GM21825 (cell line): ENCODE measurements around the gene DRD4.
"Not testable (repeated sequence)": the region's sequence is repeated elsewhere in the genome, so short reads cannot be mapped to it uniquely, and the experiment has no call there.

ENCODE experiments used
- ATAC-seq: cut with Tn5 transposase; IDR thresholded peaks from one replicate; pipeline ENCODE4 v1.9.1; 2021; ENCODE audit warnings: mild to moderate bottlenecking, moderate library complexity; ENCODE audit not compliant: unreplicated experiment

The DRD4 gene

DNA sequence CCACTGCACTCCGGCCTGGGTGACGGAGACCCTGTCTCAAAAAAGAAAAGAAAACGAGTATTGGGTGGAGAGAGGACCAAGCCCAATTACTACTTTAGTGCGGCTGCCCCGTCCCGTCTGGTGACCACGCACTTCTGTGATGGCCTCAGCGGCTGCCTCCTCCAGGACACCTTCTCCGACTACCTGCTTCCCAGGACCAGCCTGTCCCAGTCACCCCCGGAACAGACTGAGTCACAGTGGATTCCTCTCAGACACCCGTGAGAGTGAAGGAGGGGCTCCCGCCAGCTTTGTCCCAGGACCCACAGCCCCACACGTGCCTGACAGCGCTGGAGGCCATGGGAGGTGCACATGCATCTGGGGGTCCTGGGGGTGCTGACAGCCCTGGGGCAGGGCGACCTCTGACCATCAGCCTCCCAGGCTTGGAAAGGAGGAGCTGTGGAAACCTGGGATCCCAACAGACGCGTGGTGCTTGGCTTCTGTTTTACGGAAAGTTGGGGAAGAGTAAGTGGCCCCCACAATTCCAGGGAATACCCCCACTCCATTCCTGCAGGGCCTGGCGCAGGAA, 4.8 kb downstream of the DRD4 start:
- ATAC-seq: no peak

DNA sequence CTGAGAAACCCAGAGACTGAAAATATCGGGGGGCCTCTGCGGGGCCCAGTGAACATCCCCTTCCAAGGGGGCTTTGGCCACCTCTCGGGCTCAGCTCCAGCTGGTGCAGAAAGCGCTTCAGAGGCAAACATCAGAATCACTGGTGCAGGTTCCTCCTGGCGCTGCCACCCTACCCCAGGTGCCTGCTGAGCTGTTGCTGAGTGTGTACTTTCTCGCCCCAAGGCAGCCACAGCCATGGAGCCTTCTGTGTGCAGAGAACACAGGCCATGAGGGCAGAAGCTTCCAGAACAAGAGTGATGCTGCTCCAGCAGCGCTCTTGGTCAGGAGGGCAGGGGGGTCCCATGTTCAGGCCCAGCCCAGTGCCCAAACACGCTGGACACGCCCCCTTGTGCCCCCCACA, 6.3 kb downstream of the DRD4 start:
- no peak for ATAC-seq

DNA sequence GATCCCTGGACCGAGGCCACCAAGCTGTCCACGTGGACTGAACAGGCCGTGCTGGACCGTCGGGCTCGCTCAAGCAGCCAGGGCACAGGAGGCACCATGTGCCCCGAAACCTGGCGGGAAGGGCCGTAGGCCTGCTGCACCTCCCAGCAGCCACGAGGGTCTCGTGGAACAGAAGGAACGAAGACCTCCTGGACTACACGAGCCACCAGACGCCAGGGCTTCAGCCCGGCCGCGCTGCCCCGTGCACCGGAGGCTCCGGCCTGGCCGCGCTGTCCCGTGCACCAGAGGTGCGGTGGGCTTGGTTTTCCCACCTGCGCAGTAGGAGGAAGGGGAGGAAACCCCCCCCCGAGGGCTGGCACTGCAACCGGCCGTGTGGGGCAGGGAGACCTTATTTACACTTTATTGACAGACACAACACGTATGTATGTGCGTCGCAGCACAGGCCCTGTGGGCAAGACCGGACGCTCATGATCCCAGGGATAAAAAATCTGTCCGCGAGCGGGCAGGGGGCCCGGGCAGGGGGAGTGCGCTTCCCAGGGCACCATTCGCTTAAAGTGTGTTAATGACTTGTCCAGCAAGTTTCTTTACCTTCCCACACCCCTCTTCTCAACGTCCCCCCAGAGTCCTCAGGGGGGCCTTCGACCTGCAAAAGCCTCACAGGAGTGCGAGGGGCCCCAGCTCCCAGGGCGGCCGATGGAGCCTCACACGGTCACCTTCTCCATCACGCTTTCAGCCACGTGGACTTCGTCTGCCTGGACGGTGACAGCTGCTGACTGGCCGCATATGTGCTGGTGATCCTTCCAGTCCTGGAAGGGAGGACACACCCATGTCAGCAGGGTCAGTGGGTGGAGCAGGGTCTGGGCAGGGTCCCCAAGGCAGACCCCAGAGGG, 7.0 kb downstream of the DRD4 start:
- no peak for ATAC-seq

DNA sequence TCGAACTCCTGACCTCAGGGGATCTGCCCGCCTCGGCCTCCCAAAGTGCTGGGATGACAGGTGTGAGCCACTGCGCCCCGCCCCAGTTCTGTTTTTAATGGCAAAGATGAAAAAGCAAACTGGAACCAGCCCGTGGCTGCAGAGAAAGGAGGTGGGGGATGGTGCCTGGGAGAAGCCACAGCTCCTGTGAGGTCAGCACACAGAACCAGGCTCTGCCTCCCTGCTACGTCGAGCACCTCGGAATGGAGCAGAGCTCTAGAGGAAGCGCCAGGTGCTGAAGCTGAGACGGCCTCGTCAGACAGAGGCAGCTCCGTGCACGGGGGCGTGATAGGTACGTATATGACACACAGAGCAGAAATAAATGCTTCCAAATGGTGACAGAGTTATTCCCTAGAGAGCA, 8.5 kb downstream of the DRD4 start:
- ATAC-seq: no peak

DNA sequence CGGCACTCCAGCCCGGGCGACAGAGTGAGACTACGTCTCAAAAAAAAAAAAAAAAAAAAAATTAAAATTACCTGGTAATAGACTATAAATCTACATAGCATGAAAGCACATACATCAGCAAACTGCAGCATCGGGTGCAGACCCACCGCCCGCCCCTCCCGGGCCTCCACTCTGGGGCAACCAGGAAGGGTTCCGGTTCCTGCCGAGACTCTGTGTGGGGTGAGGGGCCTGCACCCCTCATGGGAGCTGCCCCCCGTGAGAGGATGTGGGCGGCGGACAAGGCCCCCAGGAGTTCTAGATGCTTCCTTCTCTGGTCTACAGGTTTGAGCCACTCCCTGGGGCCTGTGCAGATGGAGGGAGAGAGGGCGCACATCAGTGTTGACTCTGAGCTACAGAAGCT, 9.1 kb downstream of the DRD4 start:
- ATAC-seq: no peak

DNA sequence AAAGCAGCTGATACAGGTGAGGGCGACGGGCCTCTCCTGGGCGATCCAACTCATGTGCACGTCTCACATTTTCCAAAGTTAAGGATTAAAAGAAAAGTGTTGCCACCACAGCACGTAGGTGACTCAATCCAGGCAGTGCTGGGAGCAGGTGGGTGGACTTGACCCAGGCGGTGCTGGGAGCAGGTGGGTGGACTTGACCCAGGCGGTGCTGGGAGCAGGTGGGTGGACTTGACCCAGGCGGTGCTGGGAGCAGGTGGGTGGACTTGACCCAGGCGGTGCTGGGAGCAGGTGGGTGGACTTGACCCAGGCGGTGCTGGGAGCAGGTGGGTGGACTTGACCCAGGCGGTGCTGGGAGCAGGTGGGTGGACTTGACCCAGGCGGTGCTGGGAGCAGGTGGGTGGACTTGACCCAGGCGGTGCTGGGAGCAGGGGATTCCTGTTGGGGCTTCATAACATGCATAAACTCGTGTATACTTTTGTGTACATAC, 10.6 kb downstream of the DRD4 start:
- not testable (repeated sequence) for ATAC-seq

DNA sequence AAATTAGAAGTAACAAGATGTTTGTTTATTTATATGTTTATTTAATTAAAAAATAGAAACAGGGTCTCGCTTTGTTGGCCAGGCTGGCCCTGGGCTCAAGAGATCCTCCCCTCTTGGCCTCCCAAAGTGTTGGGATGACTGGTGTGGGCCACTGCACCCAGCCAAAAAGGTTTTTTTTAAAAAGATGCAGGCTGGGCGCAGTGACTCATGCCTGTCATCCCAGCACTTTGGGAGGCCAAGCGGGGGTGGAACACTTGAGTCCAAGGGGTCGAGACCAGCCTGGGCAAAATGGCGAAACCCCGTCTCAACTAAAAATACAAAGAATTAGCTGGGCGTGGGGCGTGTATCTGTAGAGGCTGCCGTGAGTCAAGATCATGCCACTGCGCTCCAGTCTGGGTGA, 13.4 kb downstream of the DRD4 start:
- no peak for ATAC-seq

DNA sequence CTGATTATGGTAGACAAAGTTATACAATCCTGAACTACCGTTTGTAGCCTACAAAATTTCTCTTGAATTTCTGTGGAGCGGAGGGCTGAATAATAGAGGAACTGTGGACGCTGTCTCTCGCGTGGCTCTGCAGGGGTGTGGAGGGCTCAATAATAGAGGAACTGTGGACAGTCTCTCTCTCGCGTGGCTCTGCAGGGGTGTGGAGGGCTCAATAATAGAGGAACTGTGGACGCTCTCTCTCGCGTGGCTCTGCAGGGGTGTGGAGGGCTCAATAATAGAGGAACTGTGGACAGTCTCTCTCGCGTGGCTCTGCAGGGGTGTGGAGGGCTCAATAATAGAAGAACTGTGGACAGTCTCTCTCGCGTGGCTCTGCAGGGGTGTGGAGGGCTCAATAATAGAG, 16.1 kb downstream of the DRD4 start:
- ATAC-seq: not testable (repeated sequence)

DNA sequence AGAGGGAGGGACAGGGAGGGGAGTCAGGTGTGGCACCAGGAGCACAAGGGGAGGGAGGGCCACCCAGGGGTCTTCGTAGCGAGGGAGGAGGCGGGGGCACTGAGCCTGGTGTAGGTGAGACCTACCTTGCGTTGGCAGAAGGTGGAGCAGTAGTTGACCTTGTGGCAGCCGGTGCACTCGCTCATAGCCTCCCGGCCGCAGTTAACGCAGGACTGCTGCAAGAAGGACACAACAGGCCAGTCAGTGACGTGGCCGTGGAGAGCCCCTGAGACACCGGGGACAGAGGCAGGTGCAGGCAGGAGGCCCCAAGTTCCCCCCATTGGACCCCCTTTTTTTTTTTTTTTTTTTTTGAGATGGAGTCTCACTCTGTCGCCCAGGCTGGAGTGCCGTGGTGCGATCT, 16.8 kb downstream of the DRD4 start:
- ATAC-seq: no peak

DNA sequence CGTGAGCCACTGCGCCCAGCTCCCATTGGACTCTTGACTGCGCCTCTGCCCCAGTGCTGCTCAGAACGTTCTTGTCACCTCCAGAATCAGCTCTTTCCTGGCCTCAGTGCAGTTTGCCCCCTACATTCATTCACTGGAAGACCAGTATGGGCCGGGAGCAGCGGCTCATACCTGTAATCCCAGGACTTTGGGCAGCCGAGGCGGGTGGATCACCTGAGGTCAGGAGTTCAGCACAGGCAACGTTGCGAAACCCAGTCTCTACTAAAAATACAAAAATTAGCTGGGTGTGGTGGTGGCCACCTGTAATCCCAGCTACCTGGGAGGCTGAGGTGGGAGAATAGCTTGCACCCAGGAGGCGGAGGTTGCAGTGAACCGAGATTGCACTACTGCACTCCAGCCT, 17.4 kb downstream of the DRD4 start:
- ATAC-seq: not testable (repeated sequence)

DNA sequence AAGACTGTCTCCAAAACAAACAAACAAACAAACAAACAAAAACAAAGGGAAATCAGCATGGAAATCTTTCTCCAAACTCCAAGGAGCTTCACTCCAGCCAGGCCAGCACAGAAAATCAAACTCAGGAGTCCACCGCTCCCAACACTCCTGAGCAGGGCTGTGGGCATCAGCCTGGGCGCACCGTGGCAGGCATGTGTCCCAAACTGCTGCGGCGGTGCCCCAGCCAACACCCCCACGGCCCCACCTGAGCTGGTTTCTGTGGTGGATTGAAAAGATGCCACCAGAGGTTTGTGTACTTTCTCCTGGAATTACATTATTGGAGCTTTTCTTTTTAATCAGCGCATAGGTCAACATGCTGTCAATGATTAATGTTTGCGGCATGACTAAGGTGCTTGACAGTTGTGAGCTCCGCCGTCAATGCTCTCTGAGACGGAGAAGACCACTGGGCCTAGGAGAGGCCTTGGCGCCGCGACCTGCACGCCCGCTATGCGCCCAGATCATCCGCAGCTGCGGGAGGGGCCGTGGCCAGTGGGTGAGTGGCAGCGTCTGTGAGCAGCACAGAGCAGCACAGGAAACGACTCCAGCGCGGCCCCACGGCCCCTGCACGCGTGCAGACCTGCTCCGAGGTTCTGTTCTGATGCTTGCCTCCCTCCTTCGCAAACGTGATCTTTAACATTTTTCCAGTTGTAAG, 18.1 kb downstream of the DRD4 start:
- ATAC-seq: no peak

DNA sequence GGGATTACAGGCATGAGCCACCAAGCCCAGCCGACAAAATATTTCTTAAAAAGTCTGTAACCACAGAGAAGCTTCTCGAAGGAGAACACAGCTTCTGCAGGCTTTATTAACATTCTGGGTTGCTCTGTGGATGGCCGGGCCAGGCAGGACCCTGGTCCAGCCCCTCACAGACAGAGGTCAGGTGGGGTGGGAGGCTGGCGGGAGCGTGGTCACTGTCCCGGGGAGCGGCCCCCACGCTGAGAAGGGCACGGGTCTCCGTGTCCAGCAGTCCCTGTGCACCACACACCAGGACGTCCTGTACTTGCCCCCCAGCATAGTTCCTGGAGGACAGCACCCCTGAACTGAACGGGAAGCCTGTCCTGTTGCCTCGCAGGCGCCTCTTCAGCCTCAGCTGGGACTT, 19.4 kb downstream of the DRD4 start:
- no peak for ATAC-seq

DNA sequence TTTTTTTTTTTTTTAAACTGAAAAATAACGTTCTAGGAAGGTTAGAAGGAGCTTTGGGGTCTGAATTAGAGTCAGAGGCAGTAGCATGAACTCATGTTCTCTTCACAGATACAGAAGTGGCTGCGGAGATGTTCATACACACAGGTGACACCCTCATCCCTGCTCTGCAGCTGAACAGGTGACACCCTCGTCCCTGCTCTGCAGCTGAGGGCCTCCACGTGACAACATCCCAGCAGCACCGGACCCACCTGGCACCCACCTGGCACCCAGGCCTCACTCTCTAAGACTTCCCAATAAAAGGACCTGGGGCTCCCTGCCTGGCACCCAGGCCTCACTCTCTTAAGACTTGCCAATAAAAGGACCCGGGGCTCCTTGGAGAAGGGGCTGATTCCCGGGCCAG, 19.8 kb downstream of the DRD4 start:
- no peak for ATAC-seq

DNA sequence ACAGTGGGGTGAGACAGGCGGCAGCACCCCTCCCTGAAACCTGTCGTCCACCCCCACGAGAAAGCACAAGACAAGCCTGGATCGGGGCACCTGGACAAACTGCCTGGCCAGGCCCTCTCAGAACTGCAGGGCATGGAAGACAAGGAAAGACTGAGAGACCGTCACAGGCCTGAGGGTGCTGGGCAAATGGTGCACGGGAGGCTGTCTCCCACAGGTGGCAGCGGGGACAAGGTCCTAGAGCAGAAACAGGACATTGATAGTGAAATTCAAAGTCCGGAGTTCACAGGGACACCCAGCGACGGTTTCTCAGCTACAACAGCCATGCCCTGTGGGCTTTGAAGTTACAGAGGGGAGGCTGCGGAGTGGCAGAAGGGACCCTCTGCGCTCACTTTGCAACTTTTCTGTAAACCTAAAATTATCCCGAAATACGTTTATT, 20.6 kb downstream of the DRD4 start:
- ATAC-seq: no peak

DNA sequence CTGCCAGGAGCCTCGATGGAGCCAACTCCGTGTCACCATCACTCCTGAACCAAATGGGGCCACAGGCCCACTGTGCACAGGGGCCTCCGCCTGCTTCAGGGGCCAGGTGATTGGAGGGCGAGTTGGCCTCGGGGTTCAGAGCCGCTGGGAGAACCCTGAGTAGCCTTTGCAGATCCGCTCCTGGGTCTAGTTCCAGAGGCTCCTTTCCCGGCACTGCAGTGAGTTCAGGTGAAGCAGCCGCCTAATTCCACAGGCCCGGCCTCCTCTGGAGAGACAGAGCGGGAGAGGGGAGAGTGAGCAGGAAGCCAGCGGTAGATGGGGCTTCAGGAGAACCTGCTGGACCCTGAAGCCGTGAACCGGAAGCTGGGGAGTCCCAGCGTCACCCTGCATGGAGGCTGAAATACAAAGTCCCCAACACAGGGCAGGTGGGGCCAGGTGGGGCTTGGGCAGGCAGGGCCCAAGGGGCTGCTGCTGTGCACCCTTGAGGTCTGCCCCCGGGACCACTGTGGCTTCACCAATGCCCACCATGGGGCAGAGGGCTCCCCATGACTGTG, 22.5 kb downstream of the DRD4 start:
- no peak for ATAC-seq

DNA sequence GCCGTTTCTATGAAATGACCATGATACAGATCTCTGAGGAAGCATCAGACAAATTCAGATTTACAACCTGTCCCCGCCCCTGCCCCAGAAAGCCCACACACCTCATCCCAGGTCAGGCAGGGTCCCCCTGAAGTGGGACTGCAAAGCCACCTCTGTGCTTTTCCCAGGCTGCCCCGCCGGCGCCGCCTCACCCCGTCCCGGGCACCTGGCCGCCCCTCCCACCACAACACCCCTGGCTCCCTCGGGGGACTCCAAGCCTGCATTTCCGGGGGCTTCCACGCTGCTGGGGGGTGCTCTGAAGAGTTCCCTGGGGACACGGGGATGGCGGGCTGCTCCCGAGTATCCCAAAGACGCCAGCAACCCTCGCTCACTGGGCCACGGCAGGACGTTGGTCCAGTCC, 23.2 kb downstream of the DRD4 start:
- no peak for ATAC-seq

DNA sequence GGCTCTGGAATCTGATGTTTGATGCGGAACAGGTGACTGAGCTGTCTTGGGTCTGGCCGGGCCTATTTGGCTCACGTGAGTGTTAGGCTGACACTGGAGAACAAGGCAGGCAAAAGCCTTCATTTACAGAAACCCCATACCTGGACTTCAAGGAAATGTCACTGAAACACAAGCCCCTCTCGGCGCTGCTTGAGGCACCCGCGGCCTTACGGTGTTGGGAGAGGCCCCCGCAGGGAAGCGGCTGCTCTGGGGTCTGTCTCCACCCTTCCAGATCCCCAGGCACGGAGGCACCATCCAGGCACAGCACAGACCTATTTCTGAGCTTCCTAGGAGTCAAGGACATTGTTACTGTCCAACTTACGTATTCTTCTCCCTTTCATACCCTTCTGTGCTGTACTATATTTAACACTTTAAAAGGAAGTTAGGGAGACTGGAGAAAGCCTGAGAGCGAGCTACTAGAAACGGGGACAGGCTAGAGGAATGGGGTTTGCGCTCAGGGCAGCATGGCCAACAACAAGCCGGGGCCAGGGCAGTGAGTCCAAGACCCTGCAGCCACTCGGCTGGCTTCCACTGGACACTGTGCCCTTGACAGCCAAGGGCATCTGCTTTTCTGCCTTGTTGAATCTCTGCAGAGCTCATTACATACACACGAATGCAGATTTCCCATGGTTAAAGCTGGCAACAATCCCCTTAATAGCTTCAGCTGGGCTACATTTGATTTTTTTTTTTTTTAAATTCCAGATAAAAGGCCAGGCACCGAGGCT, 23.8 kb downstream of the DRD4 start:
- ATAC-seq: no peak

DNA sequence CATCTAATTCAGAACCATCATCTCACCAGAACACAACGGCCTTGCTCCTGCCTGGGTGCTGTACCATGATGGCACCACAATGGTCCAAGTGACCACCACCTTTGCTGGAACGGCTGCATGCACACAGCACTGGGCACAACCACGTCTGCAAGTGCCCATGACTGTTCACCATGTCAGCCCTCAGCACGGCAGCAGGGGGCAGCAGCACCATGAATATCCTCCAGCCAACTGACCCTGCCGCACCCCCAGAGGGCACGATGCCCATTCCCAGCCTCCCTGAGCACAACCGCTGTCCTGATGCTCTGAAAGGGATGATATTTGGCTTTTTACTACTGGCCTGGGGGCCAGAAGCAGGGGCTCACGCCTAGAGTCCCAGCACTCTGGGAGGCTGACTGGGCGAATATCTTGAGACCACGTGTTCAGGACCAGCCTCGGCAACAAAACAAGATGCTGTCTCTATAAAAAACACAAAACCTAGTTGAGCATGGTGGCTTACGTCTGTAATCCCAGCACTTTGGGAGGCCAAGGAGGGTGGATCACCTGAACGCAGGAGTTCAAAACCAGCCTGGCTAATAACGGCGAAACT, 25.7 kb downstream of the DRD4 start:
- no peak for ATAC-seq

DNA sequence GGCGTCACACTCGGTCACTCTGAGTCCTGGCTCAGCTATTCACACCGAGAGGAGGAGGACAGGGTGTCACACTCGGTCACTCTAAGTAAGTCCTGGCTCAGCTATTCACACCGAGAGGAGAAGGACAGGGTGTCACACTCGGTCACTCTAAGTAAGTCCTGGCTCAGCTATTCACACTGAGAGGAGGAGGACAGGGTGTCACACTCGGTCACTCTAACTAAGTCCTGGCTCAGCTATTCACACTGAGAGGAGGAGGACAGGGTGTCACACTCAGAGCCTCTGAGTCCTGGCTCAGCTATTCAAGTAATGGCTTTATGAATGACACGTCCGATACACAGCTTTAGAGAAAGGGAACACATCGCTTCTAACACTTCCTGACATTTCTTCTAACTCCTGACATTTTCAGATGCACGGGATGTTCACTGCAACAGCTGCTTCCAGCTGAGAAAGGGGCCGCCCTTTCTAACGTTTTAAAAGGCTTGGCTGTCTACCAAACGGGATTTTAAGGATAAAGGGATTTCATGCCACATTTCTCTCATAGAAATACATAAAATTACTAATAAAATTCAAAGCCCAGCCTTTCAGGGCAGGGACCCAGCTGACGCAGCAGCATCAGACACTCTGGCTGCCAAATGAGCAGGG, 28.1 kb downstream of the DRD4 start:
- no peak for ATAC-seq

DNA sequence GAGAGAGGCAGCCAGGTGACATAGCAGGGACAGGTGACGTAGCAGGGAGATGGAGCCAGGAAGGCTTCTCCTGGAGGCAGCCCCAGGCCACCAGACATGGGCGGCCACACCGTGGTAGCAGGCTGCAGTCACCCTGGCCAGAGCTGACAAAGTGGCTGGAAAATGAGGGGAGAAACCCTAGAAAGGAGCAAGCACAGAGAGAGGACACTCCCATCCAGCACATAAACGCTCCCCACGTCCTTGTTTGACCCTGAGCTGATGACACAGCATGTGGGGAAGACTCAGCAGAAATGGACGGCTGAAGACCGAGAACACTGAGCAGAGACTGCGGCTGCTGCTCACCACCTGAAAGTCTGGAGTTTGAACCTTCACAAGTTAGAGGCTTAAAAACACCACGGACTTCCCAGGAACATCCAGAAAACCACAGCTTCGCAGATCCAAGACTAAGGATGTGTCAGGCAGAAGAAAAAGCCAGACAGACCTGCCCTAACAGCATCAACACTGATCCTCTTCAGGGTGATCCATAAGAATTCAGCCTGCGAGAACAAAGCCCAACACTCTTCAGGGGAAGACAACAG, 28.7 kb downstream of the DRD4 start:
- no peak for ATAC-seq
